Liver (tissue), 9 donors: ENCODE measurements around the gene TTC7B. TPM values are rescaled to one million over a fixed set of nuclear protein-coding genes. Genes with fewer than 3 reads are reported as not detected.

Experiments
- DNase-seq: peaks from one replicate; pipeline ENCODE4 v3.0.0-alpha.2; 2017; ENCODE audit warnings: low spot score
- H3K27ac ChIP-seq, 2 donors: one replicate each; pipeline ENCODE4 v1.7.0; 2013; ENCODE audit warnings: inconsistent platforms in 2 of 2, low read length in 2 of 2, control low read depth in 1 of 2, low read depth in 1 of 2, mild to moderate bottlenecking in 1 of 2
- H3K27me3 ChIP-seq, 4 donors: one replicate each; pipeline versions ENCODE4 v1.6.1 to v1.7.0; 2013; ENCODE audit warnings: low read length in 3 of 4, inconsistent platforms in 1 of 4, mild to moderate bottlenecking in 1 of 4, moderate library complexity in 1 of 4; ENCODE audit not compliant: control insufficient read depth in 4 of 4, insufficient read depth in 4 of 4
- H3K36me3 ChIP-seq, 4 donors: one replicate each; pipeline versions ENCODE4 v1.6.1 to v1.7.0; 2013; ENCODE audit warnings: low read length in 3 of 4, mild to moderate bottlenecking in 3 of 4, low read depth in 1 of 4, moderate library complexity in 1 of 4; ENCODE audit not compliant: control insufficient read depth in 4 of 4, insufficient read depth in 3 of 4
- H3K4me1 ChIP-seq, 4 donors: one replicate each; pipeline versions ENCODE4 v1.6.1 to v1.7.0; 2013; ENCODE audit warnings: low read length in 3 of 4, mild to moderate bottlenecking in 3 of 4, moderate library complexity in 1 of 4; ENCODE audit not compliant: control insufficient read depth in 4 of 4, insufficient read depth in 4 of 4
- H3K4me3 ChIP-seq, 3 donors: one replicate each; pipeline versions ENCODE4 v1.6.1 to v1.7.0; 2013; ENCODE audit warnings: low read length in 3 of 3, control low read depth in 1 of 3, low read depth in 1 of 3, mild to moderate bottlenecking in 1 of 3
- H3K9ac ChIP-seq, 2 donors: one replicate each; pipeline ENCODE4 v1.7.0; 2013; ENCODE audit warnings: low read length in 2 of 2, mild to moderate bottlenecking in 2 of 2, moderate library complexity in 2 of 2, control low read depth in 1 of 2, low read depth in 1 of 2
- H3K9me3 ChIP-seq, 4 donors: one replicate each; pipeline versions ENCODE4 v1.6.1 to v1.7.0; 2013; ENCODE audit warnings: low read length in 3 of 4; ENCODE audit not compliant: control insufficient read depth in 4 of 4
- ATF3 ChIP-seq: IDR thresholded peaks from 2 replicates; pipeline ENCODE4 v1.6.1; 2016; ENCODE audit warnings: antibody characterized with exemption
- CTCF ChIP-seq: fragments of 150-350 bp; IDR thresholded peaks from 2 replicates; pipeline ENCODE4 v1.5.1; 2017; ENCODE audit warnings: improper control_type of control experiment, low read depth, low read length; ENCODE audit not compliant: missing input control
- FOXA1 ChIP-seq: IDR thresholded peaks from 2 replicates; pipeline ENCODE4 v1.6.1; 2016; ENCODE audit warnings: antibody characterized with exemption
- FOXA2 ChIP-seq: IDR thresholded peaks from 2 replicates; pipeline ENCODE4 v1.6.1; 2016; ENCODE audit warnings: antibody characterized with exemption
- GABPA ChIP-seq, 2 donors: IDR thresholded peaks in 1 of 2; conservative IDR thresholded peaks in 1 of 2; 2 replicates each; pipeline ENCODE4 v1.6.1; 2016; ENCODE audit warnings: antibody characterized with exemption in 2 of 2, mild to moderate bottlenecking in 1 of 2, moderate library complexity in 1 of 2
- HNF4A ChIP-seq, 2 donors: conservative IDR thresholded peaks; 2 replicates each; pipeline ENCODE4 v1.6.1; 2016; ENCODE audit warnings: antibody characterized with exemption in 2 of 2, mild to moderate bottlenecking in 2 of 2
- HNF4G ChIP-seq: IDR thresholded peaks from 2 replicates; pipeline ENCODE4 v1.6.1; 2016; ENCODE audit warnings: antibody characterized with exemption
- JUND ChIP-seq, 2 donors: IDR thresholded peaks; 2 replicates each; pipeline ENCODE4 v1.6.1; 2016; ENCODE audit warnings: antibody characterized with exemption in 2 of 2
- MAX ChIP-seq: IDR thresholded peaks from 2 replicates; pipeline ENCODE4 v1.6.1; 2016; ENCODE audit warnings: antibody characterized with exemption
- NR2F2 ChIP-seq: IDR thresholded peaks from 2 replicates; pipeline ENCODE4 v1.6.1; 2016; ENCODE audit warnings: antibody characterized with exemption
- RAD21 ChIP-seq, 2 donors: IDR thresholded peaks; 2 replicates each; pipeline ENCODE4 v1.6.1; 2016; ENCODE audit warnings: antibody characterized with exemption in 2 of 2, mild to moderate bottlenecking in 2 of 2
- REST ChIP-seq: IDR thresholded peaks from 2 replicates; pipeline ENCODE4 v1.6.1; 2016; ENCODE audit warnings: antibody characterized with exemption, mild to moderate bottlenecking
- RXRA ChIP-seq, 2 donors: IDR thresholded peaks; 2 replicates each; pipeline ENCODE4 v1.6.1; 2017 to 2018; ENCODE audit warnings: antibody characterized with exemption in 2 of 2, mild to moderate bottlenecking in 1 of 2
- TAF1 ChIP-seq: conservative IDR thresholded peaks from 2 replicates; pipeline ENCODE4 v1.6.1; 2016; ENCODE audit warnings: antibody characterized with exemption, mild to moderate bottlenecking
- YY1 ChIP-seq: IDR thresholded peaks from 2 replicates; pipeline ENCODE4 v1.6.1; 2016; ENCODE audit warnings: antibody characterized with exemption, mild to moderate bottlenecking
- ZBTB33 ChIP-seq: IDR thresholded peaks from 2 replicates; pipeline ENCODE4 v1.6.1; 2016; ENCODE audit warnings: antibody characterized with exemption
- WGBS: extraction: QIAGEN DNeasy Blood & Tissue Kit; methylation state at CpG from one replicate; pipeline ENCODE4 v1.1.7; 2013; 5-methylcytosine and 5-hydroxymethylcytosine counted together
- polyA plus RNA-seq, 2 donors: library from polyadenylated mRNA; stranded (reverse) in 1 of 2; unstranded in 1 of 2; fragments of 200-250 nt in 1 of 2; fragments of >200 nt in 1 of 2; fragmentation: Nextera tagmentation in 1 of 2; extraction: Ambion mirVana in 1 of 2; gene quantifications; one replicate each; pipeline versions ENCODE4 v1.2.1 to v1.2.3, GENCODE V29; 2013 to 2015
- total RNA-seq, 2 donors: library from RNA; depleted of rRNA; stranded (reverse); fragments of >200 nt; gene quantifications; one replicate each; pipeline ENCODE4 v1.2.3, GENCODE V29; 2014
- donor health status: healthy.
- donor health status: healthy.
- donor health status: healthy.
- donor health status: healthy.
- donor health status: healthy.

Gene TTC7B
- total and polyA plus RNA-seq, 4 donors, result 9.1 to 31.0 (median 12.5) TPM

- no peak overlapping the region for H3K4me3 ChIP-seq
- H3K27ac ChIP-seq, result no peak overlapping the region
- 96% methylated on average over 12 of the region's 12 CpGs for WGBS
- no peaks in the 10 kb centered on the region for H3K27me3 ChIP-seq
- H3K9ac ChIP-seq, result no peak overlapping the region
- H3K36me3 ChIP-seq, result peaks cover 0 to 5% (median 4%) of the 10 kb centered on the region in 4 donors
- TF ChIP-seq FOXA2 (no peak), REST (no peak)
- peaks cover 0 to 2% (median 0%) of the 10 kb centered on the region in 4 donors for H3K4me1 ChIP-seq
- H3K9me3 ChIP-seq, result no peaks in the 10 kb centered on the region
- no peak for DNase-seq
These were observed 232.2 kb downstream of the TTC7B start for GRCh38 chr14:90583916-90584605.

GRCh38 chr14:90583427-90583826, 232.8 kb downstream of the TTC7B start:
- no peaks in the 10 kb centered on the region for H3K9me3 ChIP-seq
- no peak overlapping the region for H3K9ac ChIP-seq
- H3K27ac ChIP-seq, result no peak overlapping the region
- TF ChIP-seq HNF4G, result no peak
- TF ChIP-seq RXRA (IDR thresholded peaks at IDR 0.05), result no peak
- peaks cover 0 to 7% (median 5%) of the 10 kb centered on the region in 4 donors for H3K36me3 ChIP-seq
- DNase-seq, result no peak
- no peaks in the 10 kb centered on the region for H3K27me3 ChIP-seq
- H3K4me3 ChIP-seq, result no peak overlapping the region
- WGBS, result 90% methylated on average over 4 of the region's 4 CpGs
- peaks cover 0 to 2% (median 0%) of the 10 kb centered on the region in 4 donors for H3K4me1 ChIP-seq

GRCh38 chr14:90582166-90582565, 234.1 kb downstream of the TTC7B start:
- Histone ChIP-seq H3K27ac (no peak overlapping the region), H3K4me3 (no peak overlapping the region), H3K9ac (no peak overlapping the region), H3K4me1 (no peaks in the 10 kb centered on the region), H3K9me3 (no peaks in the 10 kb centered on the region), H3K36me3 (peaks cover 2 to 15% (median 8%) of the 10 kb centered on the region in 4 donors), H3K27me3 (no peaks in the 10 kb centered on the region)
- 94% methylated on average over 3 of the region's 3 CpGs for WGBS
- DNase-seq, result no peak
- TF ChIP-seq GABPA (IDR thresholded peaks at IDR 0.05 in 1 of 2, conservative IDR thresholded peaks at IDR 0.05 in 1 of 2) (no peak), ATF3 (no peak), CTCF (no peak), TAF1 (no peak), MAX (no peak), HNF4A (conservative IDR thresholded peaks at IDR 0.05) (no peak), YY1 (no peak), REST (no peak), NR2F2 (no peak), RAD21 (IDR thresholded peaks at IDR 0.05) (no peak), RXRA (IDR thresholded peaks at IDR 0.05) (no peak), FOXA1 (no peak), ZBTB33 (no peak), JUND (IDR thresholded peaks at IDR 0.05) (no peak)
